NCI-H2107 (cell line): ENCODE measurements around the gene ZDHHC18.
A peak's percentile ranks its signal among the peaks of the same experiment; 100 is the strongest.
"Not testable (repeated sequence)": the region's sequence is repeated elsewhere in the genome, so short reads cannot be mapped to it uniquely, and the experiment has no call there.

ENCODE experiments used
- DNase-seq: peaks from one replicate; lab custom pipeline; 2025; lab: John Stamatoyannopoulos, UW

Gene ZDHHC18

GRCh38 chr1:26791148-26791547, 35.3 kb upstream of the ZDHHC18 start:
- DNase-seq: no peak

GRCh38 chr1:26791626-26792025, 34.9 kb upstream of the ZDHHC18 start:
- no peak for DNase-seq

- no peak for DNase-seq
Observed at GRCh38 chr1:26792924-26793323, 33.6 kb upstream of the ZDHHC18 start.

GRCh38 chr1:26794391-26794790, 32.1 kb upstream of the ZDHHC18 start:
- DNase-seq: no peak

- DNase-seq: no peak
Observed at GRCh38 chr1:26797627-26798026, 28.9 kb upstream of the ZDHHC18 start.

- DNase-seq: no peak
Observed at GRCh38 chr1:26799479-26800142, 26.9 kb upstream of the ZDHHC18 start.

- DNase-seq: not testable (repeated sequence)
Observed at GRCh38 chr1:26803932-26804331, 22.6 kb upstream of the ZDHHC18 start.

GRCh38 chr1:26810105-26810504, 16.4 kb upstream of the ZDHHC18 start:
- DNase-seq: peak; percentile 57

- DNase-seq: no peak
Observed at GRCh38 chr1:26811057-26811456, 15.4 kb upstream of the ZDHHC18 start.

GRCh38 chr1:26811708-26812107, 14.8 kb upstream of the ZDHHC18 start:
- DNase-seq: no peak

GRCh38 chr1:26814377-26814776, 12.1 kb upstream of the ZDHHC18 start:
- no peak for DNase-seq

- DNase-seq: no peak
Observed at GRCh38 chr1:26814893-26815292, 11.6 kb upstream of the ZDHHC18 start.

- DNase-seq: no peak
Observed at GRCh38 chr1:26820784-26821269, 5.7 kb upstream of the ZDHHC18 start.

GRCh38 chr1:26822737-26823395, 3.6 kb upstream of the ZDHHC18 start:
- no peak for DNase-seq

- DNase-seq: no peak
Observed at GRCh38 chr1:26824731-26825130, 1.8 kb upstream of the ZDHHC18 start.

GRCh38 chr1:26827106-26827604, 667 bp downstream of the ZDHHC18 start:
- no peak for DNase-seq

GRCh38 chr1:26827663-26828062, 1.2 kb downstream of the ZDHHC18 start:
- no peak for DNase-seq

GRCh38 chr1:26828411-26828991, 2.0 kb downstream of the ZDHHC18 start:
- DNase-seq: no peak

GRCh38 chr1:26829184-26829911, 2.9 kb downstream of the ZDHHC18 start:
- no peak for DNase-seq

GRCh38 chr1:26831059-26831458, 4.6 kb downstream of the ZDHHC18 start:
- DNase-seq: no peak

GRCh38 chr1:26831546-26832248, 5.2 kb downstream of the ZDHHC18 start:
- no peak for DNase-seq
